Left lung (tissue), 14 donors: ENCODE results near the gene C1QB. TPM values are rescaled to one million over a fixed set of nuclear protein-coding genes. Genes with fewer than 3 reads are reported as not detected.

Experiments used
- ATAC-seq: fragments of 200-7000 bp; cut with Tn5 transposase; one replicate; pipeline ENCODE4 v1.9.1; 2020; ENCODE audit warnings: moderate library complexity
- DNase-seq, 4 donors: peaks; one replicate each; pipeline ENCODE4 v3.0.0-alpha.2; 2013 to 2020
- H3K27ac ChIP-seq, 2 donors: fragments of 200-600 bp; sonication (generic) in 1 of 2; one replicate each; pipeline versions ENCODE4 v1.5.0 to v1.8.0; 2020 to 2021
- H3K27me3 ChIP-seq, 2 donors: fragments of 200-600 bp; sonication (generic) in 1 of 2; one replicate each; pipeline versions ENCODE4 v1.5.0 to v1.8.0; 2020 to 2021
- H3K36me3 ChIP-seq, 2 donors: fragments of 200-600 bp; sonication (generic) in 1 of 2; one replicate each; pipeline versions ENCODE4 v1.5.0 to v1.8.0; 2020 to 2021
- H3K4me1 ChIP-seq, 2 donors: fragments of 200-600 bp; one replicate each; pipeline ENCODE4 v1.8.0; 2021
- H3K4me3 ChIP-seq, 2 donors: fragments of 200-600 bp; sonication (generic) in 1 of 2; one replicate each; pipeline versions ENCODE4 v1.5.0 to v1.8.0; 2020 to 2021; ENCODE audit warnings: mild to moderate bottlenecking in 1 of 2
- H3K9me3 ChIP-seq, 2 donors: fragments of 200-600 bp; sonication (generic) in 1 of 2; one replicate each; pipeline versions ENCODE4 v1.5.0 to v1.8.0; 2020 to 2021
- intact Hi-C, 2 donors: fragments of 100-400 bp; cut with DNase I; formaldehyde crosslinking; loops; one replicate each; pipeline versions ENCODE4 v1.11.2 to v1.14.2; 2022
- long read RNA-seq, 12 donors: library from polyadenylated mRNA in 2 of 12; unstranded in 2 of 12; transcript quantifications; one replicate each; pipeline ENCODE4 v2.0.0 and lab custom pipeline, GENCODE V29; 2019 to 2026
- polyA plus RNA-seq, 6 donors: library from polyadenylated mRNA; unstranded; fragments of 120-200 nt; gene quantifications; one replicate each; pipeline ENCODE4 v1.2.1, GENCODE V29; 2013; ENCODE audit not compliant: insufficient read length in 6 of 6
- total RNA-seq, 2 donors: library from RNA; stranded (reverse); fragmentation: NEBNext Ultra II Directional; extraction: Animal tissue kit (Norgen Biotek cat#: 25700); gene quantifications; one replicate each; pipeline ENCODE4 v1.2.1, GENCODE V29; 2021
- TF ChIP-seq, protein P1 (sequence below), 2 donors: fragments of 200-600 bp; sonication (generic) in 1 of 2; IDR thresholded peaks; one replicate each; pipeline versions ENCODE4 v1.5.0 to v1.8.0; 2021; ENCODE audit warnings: antibody characterized with exemption in 2 of 2
- donor health status: DM: no; HTN: yes; CAD: no.
- donor health status: DM: no; HTN: no; CAD: no.

Gene C1QB
- total RNA-seq = 100 to 1,000 TPM; 611 to 648 TPM
- 10 to 100 TPM; 12.3 to 18.4 (median 16.9) TPM for polyA plus RNA-seq
- long read RNA-seq, donor 1, transcript C1QB-203 (3 exons, 1,254 nt) = major isoform, 19 of 20 reads
- long read RNA-seq, donor 1, partial matches to known transcripts = 0 of 20 reads
- long read RNA-seq, donor 1, other reads (novel, unspliced or antisense) = 0 of 20 reads
- long read RNA-seq, donor 2, transcript C1QB-203 (3 exons, 1,254 nt) = major isoform, 11 of 19 reads
- long read RNA-seq, donor 2, partial matches to known transcripts = 8 of 19 reads
- long read RNA-seq, donor 2, other reads (novel, unspliced or antisense) = 0 of 19 reads
- long read RNA-seq, donor 3, transcript C1QB-203 (3 exons, 1,254 nt) = major isoform, 15 of 15 reads
- long read RNA-seq, donor 3, partial matches to known transcripts = 0 of 15 reads
- long read RNA-seq, donor 3, other reads (novel, unspliced or antisense) = 0 of 15 reads
- long read RNA-seq, donor 4, transcript C1QB-202 (4 exons, 977 nt) = minor isoform, 7 of 733 reads
- long read RNA-seq, donor 4, transcript C1QB-203 (3 exons, 1,254 nt) = major isoform, 672 of 733 reads
- long read RNA-seq, donor 4, partial matches to known transcripts = 49 of 733 reads
- long read RNA-seq, donor 4, other reads (novel, unspliced or antisense) = 4 of 733 reads
- long read RNA-seq, donor 5, transcript C1QB-203 (3 exons, 1,254 nt) = major isoform, 16 of 17 reads
- long read RNA-seq, donor 5, partial matches to known transcripts = 0 of 17 reads
- long read RNA-seq, donor 5, other reads (novel, unspliced or antisense) = 0 of 17 reads
- long read RNA-seq, donor 6, transcript C1QB-203 (3 exons, 1,254 nt) = major isoform, 13 of 13 reads
- long read RNA-seq, donor 6, partial matches to known transcripts = 0 of 13 reads
- long read RNA-seq, donor 6, other reads (novel, unspliced or antisense) = 0 of 13 reads
- long read RNA-seq, donor 7, transcript C1QB-203 (3 exons, 1,254 nt) = major isoform, 9 of 9 reads
- long read RNA-seq, donor 7, partial matches to known transcripts = 0 of 9 reads
- long read RNA-seq, donor 7, other reads (novel, unspliced or antisense) = 0 of 9 reads
- long read RNA-seq, donor 8, transcript C1QB-203 (3 exons, 1,254 nt) = major isoform, 7 of 7 reads
- long read RNA-seq, donor 8, partial matches to known transcripts = 0 of 7 reads
- long read RNA-seq, donor 8, other reads (novel, unspliced or antisense) = 0 of 7 reads
- long read RNA-seq, donor 9 = 0 reads
- long read RNA-seq, donor 10, transcript C1QB-203 (3 exons, 1,254 nt) = major isoform, 877 of 941 reads
- long read RNA-seq, donor 10, transcript C1QB-202 (4 exons, 977 nt) = minor isoform, 8 of 941 reads
- long read RNA-seq, donor 10, partial matches to known transcripts = 37 of 941 reads
- long read RNA-seq, donor 10, other reads (novel, unspliced or antisense) = 19 of 941 reads
- long read RNA-seq, donor 11, transcript C1QB-203 (3 exons, 1,254 nt) = major isoform, 37 of 46 reads
- long read RNA-seq, donor 11, partial matches to known transcripts = 9 of 46 reads
- long read RNA-seq, donor 11, other reads (novel, unspliced or antisense) = 0 of 46 reads
- long read RNA-seq, donor 12, transcript C1QB-203 (3 exons, 1,254 nt) = major isoform, 5 of 5 reads
- long read RNA-seq, donor 12, partial matches to known transcripts = 0 of 5 reads
- long read RNA-seq, donor 12, other reads (novel, unspliced or antisense) = 0 of 5 reads

GRCh38 chr1:22652881-22653316, at the start of gene C1QB:
TSS of gene C1QB (plus strand) at chr1:22653236. CDS start at chr1:22659463, 6,227 bp downstream.
- intact Hi-C loops = no loop called here
- peak in 1 of 4 donors; percentile 81 for DNase-seq
- Histone ChIP-seq H3K27me3 (peaks cover 0 to 52% of the 10 kb centered on the region in 2 donors), H3K9me3 (no peaks in the 10 kb centered on the region), H3K4me3 (peak within 1 kb of the TSS; percentile 18 to 42), H3K4me1 (no peaks in the 10 kb centered on the region), H3K36me3 (no peaks in the 10 kb centered on the region), H3K27ac (peak within 1 kb of the TSS in 1 of 2 donors; percentile 58)
- peak; percentile 76 for ATAC-seq
- TF ChIP-seq, protein P1, sequence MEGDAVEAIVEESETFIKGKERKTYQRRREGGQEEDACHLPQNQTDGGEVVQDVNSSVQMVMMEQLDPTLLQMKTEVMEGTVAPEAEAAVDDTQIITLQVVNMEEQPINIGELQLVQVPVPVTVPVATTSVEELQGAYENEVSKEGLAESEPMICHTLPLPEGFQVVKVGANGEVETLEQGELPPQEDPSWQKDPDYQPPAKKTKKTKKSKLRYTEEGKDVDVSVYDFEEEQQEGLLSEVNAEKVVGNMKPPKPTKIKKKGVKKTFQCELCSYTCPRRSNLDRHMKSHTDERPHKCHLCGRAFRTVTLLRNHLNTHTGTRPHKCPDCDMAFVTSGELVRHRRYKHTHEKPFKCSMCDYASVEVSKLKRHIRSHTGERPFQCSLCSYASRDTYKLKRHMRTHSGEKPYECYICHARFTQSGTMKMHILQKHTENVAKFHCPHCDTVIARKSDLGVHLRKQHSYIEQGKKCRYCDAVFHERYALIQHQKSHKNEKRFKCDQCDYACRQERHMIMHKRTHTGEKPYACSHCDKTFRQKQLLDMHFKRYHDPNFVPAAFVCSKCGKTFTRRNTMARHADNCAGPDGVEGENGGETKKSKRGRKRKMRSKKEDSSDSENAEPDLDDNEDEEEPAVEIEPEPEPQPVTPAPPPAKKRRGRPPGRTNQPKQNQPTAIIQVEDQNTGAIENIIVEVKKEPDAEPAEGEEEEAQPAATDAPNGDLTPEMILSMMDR (IDR thresholded peaks at IDR 0.05) = no peak

DNA sequence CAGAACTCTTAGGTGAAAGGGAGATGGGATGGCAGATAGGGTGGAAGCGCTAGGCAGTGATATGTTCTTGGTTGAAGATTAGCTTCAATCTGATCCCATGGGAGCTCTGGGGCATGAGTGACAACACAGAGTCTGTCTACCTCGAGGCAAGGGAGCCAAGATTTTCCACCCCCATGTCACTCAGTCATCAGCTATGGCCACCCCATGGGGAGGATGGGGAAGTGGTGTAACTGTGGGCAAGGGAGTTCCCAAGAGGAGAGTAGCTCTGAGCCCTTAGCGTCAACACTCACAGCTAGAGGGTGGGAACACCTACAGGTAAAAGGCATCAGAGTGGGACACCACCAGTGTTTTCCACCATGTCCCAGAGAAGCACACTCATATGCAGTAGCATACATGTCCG, 46.9 kb upstream of the C1QB start:
- no peak overlapping the region for H3K4me3 ChIP-seq
- DNase-seq = no peak
- intact Hi-C loops = no loop called here
- H3K27me3 ChIP-seq = peaks cover 6 to 94% of the 10 kb centered on the region in 2 donors
- no peak overlapping the region for H3K27ac ChIP-seq
- no peaks in the 10 kb centered on the region for H3K4me1 ChIP-seq
- no peak for ATAC-seq
- no peaks in the 10 kb centered on the region for H3K36me3 ChIP-seq
- TF ChIP-seq, protein P1 (IDR thresholded peaks at IDR 0.05) = no peak
- no peaks in the 10 kb centered on the region for H3K9me3 ChIP-seq

DNA sequence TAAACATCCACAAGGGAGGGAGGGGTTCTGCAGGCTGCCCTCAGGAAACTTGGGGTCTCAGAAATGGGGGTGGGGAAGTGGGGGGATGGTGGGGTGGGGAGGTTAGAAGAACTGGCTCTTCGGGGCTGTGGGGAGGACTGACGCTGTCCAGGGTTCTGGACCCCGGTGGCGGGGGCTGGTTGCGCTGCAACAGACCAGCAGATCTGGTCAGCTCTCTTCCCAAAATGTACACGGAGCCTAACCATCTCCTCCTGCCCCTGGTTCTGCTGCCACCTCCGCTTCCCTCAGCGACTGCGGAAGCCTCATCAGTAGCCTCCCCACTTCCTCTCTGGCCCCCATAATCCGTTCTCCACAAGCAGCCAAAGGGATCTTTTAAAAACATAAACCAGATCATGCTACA, 45.9 kb upstream of the C1QB start:
- H3K27ac ChIP-seq = no peak overlapping the region
- no peaks in the 10 kb centered on the region for H3K36me3 ChIP-seq
- peaks cover 6 to 93% of the 10 kb centered on the region in 2 donors for H3K27me3 ChIP-seq
- H3K4me3 ChIP-seq = no peak overlapping the region
- H3K4me1 ChIP-seq = no peaks in the 10 kb centered on the region
- no peak for DNase-seq
- TF ChIP-seq, protein P1 (IDR thresholded peaks at IDR 0.05) = no peak
- no peak for ATAC-seq
- H3K9me3 ChIP-seq = no peaks in the 10 kb centered on the region
- intact Hi-C loops = no loop called here

DNA sequence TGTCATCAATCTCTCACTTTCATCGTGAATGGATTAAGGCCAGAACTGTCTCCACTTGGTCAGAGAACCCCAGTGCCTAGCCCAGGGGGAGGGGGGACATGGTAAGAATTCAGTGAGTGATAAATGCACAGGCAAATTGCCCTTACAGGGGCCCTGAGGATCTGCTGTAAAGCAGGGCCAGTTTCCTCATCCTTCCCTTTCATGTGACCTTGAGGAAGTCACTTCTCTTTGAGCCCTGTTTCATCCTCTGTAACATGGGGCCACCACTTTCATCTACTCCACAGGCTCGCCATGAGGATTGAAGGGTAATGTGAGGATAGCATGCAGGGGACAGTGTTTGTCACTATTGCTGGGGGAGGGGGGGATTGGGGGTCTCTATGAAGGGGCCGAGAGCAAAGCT, 44.7 kb upstream of the C1QB start:
- H3K4me1 ChIP-seq = no peaks in the 10 kb centered on the region
- DNase-seq (no peak), ATAC-seq (no peak)
- H3K4me3 ChIP-seq = no peak overlapping the region
- TF ChIP-seq, protein P1 (IDR thresholded peaks at IDR 0.05) = no peak
- H3K27ac ChIP-seq = no peak overlapping the region
- H3K27me3 ChIP-seq = peaks cover 6 to 93% of the 10 kb centered on the region in 2 donors
- H3K36me3 ChIP-seq = no peaks in the 10 kb centered on the region
- intact Hi-C loops = no loop called here
- no peaks in the 10 kb centered on the region for H3K9me3 ChIP-seq
